ENCODE measurements around the gene LRCOL1.
"Not testable (repeated sequence)": the region's sequence is repeated elsewhere in the genome, so short reads cannot be mapped to it uniquely, and the experiment has no call there.

The LRCOL1 gene

DNA sequence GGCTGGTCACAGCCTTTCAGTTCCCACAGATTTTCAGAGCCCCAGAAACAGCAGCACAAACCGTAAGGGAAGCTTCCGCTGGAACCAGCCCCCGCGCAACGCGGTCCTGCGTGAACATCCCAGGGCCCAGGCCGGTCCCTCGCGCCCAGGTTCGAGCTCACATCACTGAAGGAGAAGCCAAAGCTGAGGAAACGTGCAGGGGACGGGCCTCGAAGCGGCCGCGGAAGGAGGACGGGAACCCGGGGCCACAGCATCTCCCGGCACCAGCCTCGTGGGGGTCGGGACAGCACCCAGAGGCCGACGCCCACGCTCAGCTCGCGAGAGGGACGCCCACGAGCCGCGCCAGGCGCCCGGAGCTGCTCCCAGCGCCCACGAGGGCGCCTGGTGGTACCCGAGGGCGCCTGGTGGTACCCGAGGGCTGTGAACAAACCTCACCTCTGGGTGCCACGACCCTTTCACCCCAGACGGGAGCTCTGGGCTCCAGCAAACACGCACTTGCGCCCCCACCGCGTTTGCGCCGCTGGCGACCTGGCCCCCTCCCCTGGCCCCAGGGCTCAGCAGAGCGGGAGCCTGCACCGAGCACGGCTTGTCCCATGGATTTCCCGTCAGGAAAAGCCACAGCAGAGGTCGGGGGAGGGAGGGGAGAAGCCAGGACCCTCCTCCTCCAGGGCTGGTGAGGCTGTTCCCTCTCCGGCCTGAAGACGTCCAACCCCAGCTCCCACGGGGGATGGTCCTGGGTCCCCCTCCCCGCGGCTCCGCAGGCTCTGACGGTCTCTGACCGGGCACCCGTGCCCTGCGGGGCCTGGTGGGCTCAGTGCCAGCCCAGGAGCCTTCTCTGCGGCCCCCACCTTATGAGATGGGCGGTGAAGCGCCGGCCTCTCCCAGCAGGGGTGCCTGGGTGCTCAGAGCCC lies 6.9 kb downstream of the LRCOL1 start:
- DNase-seq (ENCODE audit: insufficient read length) (no peak), FAIRE-seq (no peak)
- TF ChIP-seq POLR2AphosphoS5 (IDR thresholded peaks at IDR 0.05; ENCODE audit: low read depth, low read length) (no peak), TAF1 (IDR thresholded peaks at IDR 0.05; ENCODE audit: borderline replicate concordance, low read depth, low read length) (no peak), POLR2A (IDR thresholded peaks at IDR 0.05; ENCODE audit: low read depth, low read length) (no peak)

DNA sequence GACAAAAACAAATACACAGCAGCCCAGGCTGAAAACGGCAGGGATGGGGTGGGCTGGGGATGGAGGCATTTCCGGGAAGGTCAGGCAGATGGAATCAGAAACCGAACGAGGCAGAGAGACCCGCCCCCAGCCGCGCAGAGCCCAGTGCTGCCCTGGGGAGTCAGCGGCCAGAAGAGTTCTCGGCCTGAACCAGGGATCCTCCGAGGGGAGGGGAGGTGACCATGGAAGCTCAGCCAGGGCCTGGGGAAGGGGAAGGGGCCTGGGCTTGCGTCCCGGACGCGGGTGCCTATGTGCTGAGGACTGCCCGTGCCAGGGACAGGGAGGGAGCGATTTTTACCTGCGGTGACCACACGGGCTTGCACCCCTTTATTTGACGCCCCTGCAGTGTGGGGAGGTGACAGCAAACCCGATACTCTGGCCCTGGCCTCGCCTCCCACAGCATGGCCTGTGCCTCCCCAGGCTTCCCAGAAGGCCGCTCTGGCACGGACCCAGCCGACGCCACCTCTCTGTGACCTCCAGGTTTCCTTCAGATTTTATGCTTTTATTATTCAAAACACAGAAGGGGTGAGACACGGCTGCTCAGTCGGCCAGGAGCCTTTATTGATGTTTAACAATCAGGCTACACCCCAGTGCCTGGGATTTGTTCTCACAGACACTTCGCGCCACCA lies 7.7 kb downstream of the LRCOL1 start:
- TF ChIP-seq POLR2A (IDR thresholded peaks at IDR 0.05; ENCODE audit: low read depth, low read length), result no peak
- TF ChIP-seq TAF1 (IDR thresholded peaks at IDR 0.05; ENCODE audit: borderline replicate concordance, low read depth, low read length), result no peak
- TF ChIP-seq POLR2AphosphoS5 (IDR thresholded peaks at IDR 0.05; ENCODE audit: low read depth, low read length), result no peak
- DNase-seq (ENCODE audit: insufficient read length) (no peak), FAIRE-seq (no peak)

DNA sequence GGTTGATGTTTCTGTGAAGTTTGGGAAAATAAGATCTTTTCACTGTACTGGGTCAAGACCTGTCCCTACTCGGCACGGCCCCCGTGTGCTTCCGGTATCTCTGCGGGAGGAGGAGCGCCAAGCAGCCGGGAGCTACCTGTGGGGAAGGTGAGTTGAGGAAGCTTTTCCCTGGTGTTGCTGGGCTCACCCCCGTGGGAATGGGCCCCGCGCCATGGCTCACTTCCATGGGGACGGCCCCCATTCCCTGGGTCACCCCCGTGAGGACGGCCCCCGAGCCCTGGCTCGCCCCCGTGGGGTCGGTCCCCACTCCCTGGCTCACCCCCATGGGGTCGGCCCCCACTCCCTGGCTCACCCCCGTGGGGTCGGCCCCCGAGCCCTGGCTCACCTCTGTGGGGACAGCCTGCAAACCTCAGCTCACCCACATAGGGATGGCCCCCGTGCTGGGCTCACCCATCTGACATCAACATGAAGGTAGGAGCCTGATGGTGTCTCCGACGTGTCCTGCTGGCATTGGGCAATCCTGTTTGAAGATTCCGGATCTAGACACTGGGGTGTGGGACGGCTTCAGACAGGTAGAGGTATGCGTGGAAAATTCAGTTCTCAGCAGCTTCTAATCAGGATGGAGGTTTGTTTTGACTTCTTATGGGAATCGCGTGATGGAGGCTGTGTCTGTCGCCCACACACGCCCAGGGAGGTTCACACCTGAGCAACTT lies 9.1 kb downstream of the LRCOL1 start:
- no peak for TF ChIP-seq POLR2AphosphoS5 (IDR thresholded peaks at IDR 0.05; ENCODE audit: low read depth, low read length)
- TF ChIP-seq TAF1 (IDR thresholded peaks at IDR 0.05; ENCODE audit: borderline replicate concordance, low read depth, low read length), result no peak
- no peak for TF ChIP-seq POLR2A (IDR thresholded peaks at IDR 0.05; ENCODE audit: low read depth, low read length)
- FAIRE-seq, result no peak
- no peak for DNase-seq (ENCODE audit: insufficient read length)

DNA sequence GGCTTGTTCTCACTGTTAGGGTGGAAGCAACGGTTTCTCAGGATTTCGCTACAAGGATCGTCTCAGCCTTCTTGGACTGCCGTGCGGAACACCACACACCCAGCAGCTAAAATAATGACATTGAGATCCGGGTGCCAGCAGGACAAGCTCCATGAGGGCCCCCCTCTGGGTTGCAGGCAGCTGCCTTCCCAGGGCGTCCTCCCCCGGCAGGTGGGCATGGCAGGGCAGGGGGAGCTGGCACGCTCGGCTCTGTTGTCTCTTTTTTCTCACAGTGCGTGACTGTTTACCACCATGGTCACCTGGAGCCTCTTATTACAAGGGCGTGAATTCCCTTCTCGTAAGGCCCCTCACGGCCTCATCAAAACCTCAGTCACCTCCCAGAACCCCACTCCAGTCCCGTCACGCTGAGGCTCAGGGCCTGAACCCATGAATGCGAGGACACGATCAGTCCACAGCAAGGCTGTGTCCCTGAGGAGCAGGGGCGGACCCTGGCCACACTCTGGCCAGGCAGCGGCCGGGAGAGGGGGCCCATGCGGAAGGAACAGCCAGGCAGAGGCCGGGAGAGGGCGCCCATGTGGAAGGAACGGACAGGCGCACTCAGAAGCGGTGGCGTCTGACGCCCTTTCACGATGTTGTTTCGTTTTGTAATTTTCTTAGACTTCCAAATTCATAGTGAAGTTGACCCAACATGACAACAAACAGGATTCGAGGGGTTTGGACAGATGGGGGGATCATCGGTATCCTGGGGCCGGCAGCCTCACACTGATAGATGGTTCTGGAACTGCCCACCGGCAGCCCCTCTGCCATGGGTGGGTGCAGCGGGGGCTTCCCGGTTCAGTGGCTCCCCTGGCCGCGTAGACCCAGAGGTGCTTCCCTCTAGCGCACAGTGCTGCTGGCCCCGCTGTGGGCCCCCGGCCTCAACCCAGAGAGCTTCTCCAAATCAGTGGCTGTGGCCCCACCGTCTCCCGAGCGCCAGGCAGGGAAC lies 10.0 kb downstream of the LRCOL1 start:
- TF ChIP-seq TAF1 (IDR thresholded peaks at IDR 0.05; ENCODE audit: borderline replicate concordance, low read depth, low read length) (no peak), POLR2AphosphoS5 (IDR thresholded peaks at IDR 0.05; ENCODE audit: low read depth, low read length) (no peak), POLR2A (IDR thresholded peaks at IDR 0.05; ENCODE audit: low read depth, low read length) (no peak)
- FAIRE-seq, result no peak
- DNase-seq (ENCODE audit: insufficient read length), result no peak

DNA sequence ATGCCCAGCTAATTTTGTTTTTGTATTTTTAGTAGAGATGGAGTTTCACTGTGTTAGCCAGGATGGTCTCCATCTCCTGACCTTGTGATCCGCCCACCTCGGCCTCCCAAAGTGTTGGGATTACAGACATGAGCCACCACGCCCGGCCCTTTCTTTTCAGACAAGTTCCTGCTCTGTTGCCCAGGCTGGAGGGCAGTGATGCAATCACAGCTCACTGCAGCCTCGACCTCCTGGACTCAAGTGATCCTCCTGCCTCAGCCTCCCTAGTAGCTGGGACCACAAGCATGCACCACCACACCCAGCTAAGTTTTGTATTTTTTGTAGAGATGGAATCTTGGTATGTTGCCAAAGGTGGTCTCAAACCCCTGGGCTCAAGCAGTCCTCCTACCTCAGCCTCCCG lies 10.9 kb downstream of the LRCOL1 start:
- DNase-seq (ENCODE audit: insufficient read length); FAIRE-seq: not testable (repeated sequence)

DNA sequence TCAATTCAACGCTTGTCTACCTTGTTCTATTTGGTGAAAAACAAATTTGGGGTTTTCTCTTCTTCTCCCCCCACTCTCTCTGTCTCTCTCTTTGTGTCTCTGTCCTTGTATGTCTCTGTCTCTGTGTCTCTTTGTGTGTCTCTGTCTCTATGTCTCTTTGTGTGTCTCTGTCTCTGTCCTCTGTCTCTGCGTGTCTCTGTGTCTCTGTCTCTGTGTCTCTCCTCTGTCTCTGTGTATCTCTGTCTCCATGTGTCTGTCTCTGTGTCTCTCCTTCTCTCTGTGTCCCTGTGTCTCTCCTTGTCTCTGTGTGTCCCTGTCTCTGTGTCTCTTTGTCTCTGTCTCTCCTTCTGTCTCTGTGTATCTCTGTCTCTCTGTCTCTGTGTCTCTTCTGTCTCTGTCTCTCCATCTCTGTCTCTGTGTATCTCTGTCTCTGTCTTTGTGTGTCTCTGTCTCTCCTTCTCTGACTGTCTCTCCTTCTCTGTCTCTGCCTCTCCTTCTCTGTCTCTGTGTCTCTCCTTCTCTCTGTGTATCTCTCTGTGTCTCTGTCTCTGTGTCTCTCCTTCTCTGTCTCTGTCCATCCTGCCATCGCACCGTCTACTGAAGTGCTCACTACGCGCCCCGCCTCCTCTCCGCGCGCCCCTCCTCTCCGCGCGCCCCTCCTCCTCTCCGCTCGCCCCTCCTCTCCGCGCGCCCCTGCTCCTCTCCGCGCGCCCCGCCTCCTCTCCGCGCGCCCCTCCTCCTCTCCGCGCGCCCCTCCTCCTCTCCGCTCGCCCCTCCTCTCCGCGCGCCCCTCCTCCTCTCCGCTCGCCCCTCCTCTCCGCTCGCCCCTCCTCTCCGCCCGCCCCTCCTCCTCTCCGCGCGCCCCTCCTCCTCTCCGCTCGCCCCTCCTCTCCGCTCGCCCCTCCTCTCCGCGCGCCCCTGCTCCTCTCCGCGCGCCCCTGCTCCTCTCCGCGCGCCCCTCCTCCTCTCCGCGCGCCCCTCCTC lies 12.8 kb downstream of the LRCOL1 start:
- FAIRE-seq (no peak), DNase-seq (ENCODE audit: insufficient read length) (no peak)
- no peak for TF ChIP-seq POLR2A (IDR thresholded peaks at IDR 0.05; ENCODE audit: low read depth, low read length)
- no peak for TF ChIP-seq POLR2AphosphoS5 (IDR thresholded peaks at IDR 0.05; ENCODE audit: low read depth, low read length)
- no peak for TF ChIP-seq TAF1 (IDR thresholded peaks at IDR 0.05; ENCODE audit: borderline replicate concordance, low read depth, low read length)

DNA sequence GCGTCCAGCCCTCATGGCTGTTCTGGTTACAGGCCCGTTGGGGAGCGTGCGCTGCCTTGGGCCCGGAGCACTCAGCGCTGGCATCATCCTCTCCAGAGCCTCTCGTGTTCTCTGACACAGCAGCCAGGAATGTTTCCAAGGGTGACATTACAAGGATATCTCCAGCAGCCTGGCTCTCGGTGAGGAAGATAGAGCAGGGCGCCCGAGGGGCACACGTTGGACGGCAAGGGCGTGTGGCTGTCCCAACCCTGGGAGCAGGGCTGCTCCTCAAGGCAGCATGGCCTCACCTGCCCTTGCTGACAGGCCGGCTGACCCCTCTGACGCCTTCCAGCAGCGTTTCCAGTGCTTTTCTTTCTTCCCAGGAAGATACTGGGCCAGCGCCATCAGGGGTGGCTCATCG lies 14.4 kb downstream of the LRCOL1 start:
- FAIRE-seq (no peak), DNase-seq (ENCODE audit: insufficient read length) (no peak)
- TF ChIP-seq POLR2A (IDR thresholded peaks at IDR 0.05; ENCODE audit: low read depth, low read length) (no peak), TAF1 (IDR thresholded peaks at IDR 0.05; ENCODE audit: borderline replicate concordance, low read depth, low read length) (no peak), POLR2AphosphoS5 (IDR thresholded peaks at IDR 0.05; ENCODE audit: low read depth, low read length) (no peak)

DNA sequence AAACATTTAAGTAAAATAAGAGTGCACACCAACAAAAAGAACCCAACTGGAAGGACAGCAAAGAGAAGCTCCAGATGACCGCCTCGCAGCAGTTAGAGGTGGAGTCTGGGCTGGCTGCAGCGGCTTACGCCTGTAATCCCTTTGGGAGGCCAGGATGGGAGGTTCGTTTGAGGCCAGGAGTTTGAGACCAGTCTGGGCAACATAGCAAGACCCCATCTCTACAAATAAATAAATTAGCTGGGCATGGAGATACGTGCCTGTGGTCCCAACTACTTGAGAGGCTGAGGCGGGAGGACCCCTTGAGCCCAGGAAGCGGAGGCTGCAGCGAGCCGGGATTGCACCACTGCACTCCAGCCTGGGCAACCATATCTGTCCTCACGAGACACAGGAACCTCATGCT lies 15.2 kb downstream of the LRCOL1 start:
- TF ChIP-seq TAF1 (IDR thresholded peaks at IDR 0.05; ENCODE audit: borderline replicate concordance, low read depth, low read length), result no peak
- no peak for TF ChIP-seq POLR2AphosphoS5 (IDR thresholded peaks at IDR 0.05; ENCODE audit: low read depth, low read length)
- TF ChIP-seq POLR2A (IDR thresholded peaks at IDR 0.05; ENCODE audit: low read depth, low read length), result no peak
- FAIRE-seq (no peak), DNase-seq (ENCODE audit: insufficient read length) (no peak)

DNA sequence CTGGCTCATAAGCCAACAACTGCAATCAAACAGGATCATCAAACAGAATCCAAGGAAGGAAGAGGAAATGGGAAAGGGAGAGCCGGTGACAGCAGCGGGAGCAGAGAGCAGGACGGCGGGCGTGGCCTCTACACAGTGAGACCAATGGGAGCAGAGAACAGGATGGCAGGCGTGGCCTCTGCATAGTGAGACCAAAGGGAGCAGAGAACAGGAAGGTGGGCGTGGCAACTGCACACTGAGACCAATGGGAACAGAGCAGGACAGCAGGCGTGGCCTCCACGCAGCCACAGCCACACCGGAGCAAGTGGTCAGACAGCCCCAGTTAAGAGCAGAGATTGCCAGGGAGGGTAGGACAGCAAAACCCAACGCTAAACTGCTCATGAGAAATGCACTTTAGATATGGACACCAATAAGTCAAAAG lies 16.4 kb downstream of the LRCOL1 start:
- TF ChIP-seq POLR2AphosphoS5 (IDR thresholded peaks at IDR 0.05; ENCODE audit: low read depth, low read length) (no peak), POLR2A (IDR thresholded peaks at IDR 0.05; ENCODE audit: low read depth, low read length) (no peak), TAF1 (IDR thresholded peaks at IDR 0.05; ENCODE audit: borderline replicate concordance, low read depth, low read length) (no peak)
- DNase-seq (ENCODE audit: insufficient read length) (no peak), FAIRE-seq (no peak)

DNA sequence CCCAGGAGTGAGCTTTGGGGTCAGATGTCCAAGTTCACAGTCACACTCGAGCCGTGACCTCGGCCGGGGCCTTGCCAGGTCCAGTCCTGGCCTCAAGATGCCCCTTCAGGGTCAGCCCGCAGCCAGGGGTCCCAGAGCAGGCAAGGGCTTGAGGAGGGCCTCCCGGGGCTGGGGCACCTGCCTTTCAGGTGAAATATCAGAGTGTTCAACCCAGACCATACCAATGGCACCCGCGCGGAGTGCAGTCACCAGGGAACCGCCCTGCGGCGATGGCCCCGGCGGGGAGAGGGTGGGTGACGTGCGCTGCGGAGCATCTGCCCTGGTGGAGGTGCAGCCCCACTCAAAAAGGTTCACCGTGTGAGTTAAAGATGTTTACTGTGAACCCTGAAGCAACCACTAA lies 16.9 kb downstream of the LRCOL1 start:
- DNase-seq (ENCODE audit: insufficient read length), result no peak
- FAIRE-seq, result no peak
- TF ChIP-seq TAF1 (IDR thresholded peaks at IDR 0.05; ENCODE audit: borderline replicate concordance, low read depth, low read length), result no peak
- TF ChIP-seq POLR2AphosphoS5 (IDR thresholded peaks at IDR 0.05; ENCODE audit: low read depth, low read length), result no peak
- no peak for TF ChIP-seq POLR2A (IDR thresholded peaks at IDR 0.05; ENCODE audit: low read depth, low read length)
